Measurements from ENCODE around the gene ZKSCAN8. TPM values are rescaled to one million over a fixed set of nuclear protein-coding genes. Genes with fewer than 3 reads are reported as not detected.

ZKSCAN8 gene
- total RNA-seq, 6 experiments from 2014 or later = 5.4 to 7.2 (median 6.8) TPM

DNA sequence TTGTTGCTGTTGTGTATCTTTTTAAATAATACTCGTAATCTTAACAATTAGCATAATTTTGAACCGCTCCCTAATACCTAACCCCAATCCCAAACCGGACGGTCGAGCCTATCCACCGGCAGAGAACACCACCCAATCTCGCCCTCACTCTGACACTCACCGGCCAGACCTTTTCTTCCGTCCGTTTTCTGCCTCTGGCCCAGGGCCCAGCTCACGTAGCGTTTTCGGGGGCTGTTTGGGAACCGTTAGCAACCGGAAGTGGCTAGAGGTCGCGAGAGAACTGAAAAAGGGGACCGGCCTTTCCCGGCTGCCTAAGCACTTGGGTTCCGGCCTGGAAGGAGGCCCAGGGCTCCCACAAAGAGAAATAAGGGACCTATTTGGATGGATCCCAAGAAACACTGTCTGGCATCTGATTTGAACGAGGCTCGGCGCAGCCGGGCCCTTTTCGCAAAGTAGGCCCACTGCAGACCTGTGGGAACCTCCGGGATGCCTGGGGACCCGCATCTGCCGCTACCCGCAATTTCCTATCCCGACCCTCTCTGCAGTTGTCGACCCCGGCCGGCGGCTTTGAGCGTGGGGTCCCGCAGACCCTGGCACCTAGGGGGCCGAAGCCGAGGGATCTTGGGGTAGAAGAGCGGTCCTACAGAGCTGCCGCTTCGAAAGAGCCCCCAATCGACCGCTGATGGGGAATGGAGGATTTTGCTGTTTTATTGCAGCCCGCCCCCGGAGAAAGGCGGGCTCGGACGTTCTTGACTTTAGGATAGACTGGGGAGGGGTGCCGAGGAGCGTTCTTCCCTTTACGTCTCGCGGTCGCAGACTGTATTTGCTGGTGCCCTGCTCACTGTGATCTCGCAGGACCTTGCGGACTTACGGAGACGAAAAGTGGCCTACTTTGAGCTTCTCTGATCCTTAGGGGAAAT lies 4.8 kb upstream of the ZKSCAN8 start:
- intact Hi-C loops (cut with DNase I) = loop anchor here in 1 of 2 donors (10.0 kb wide), 1 partner anchor 228 kb away; no protein-coding TSS in a partner anchor
- H3K27me3 ChIP-seq = no peaks in the 10 kb centered on the region

DNA sequence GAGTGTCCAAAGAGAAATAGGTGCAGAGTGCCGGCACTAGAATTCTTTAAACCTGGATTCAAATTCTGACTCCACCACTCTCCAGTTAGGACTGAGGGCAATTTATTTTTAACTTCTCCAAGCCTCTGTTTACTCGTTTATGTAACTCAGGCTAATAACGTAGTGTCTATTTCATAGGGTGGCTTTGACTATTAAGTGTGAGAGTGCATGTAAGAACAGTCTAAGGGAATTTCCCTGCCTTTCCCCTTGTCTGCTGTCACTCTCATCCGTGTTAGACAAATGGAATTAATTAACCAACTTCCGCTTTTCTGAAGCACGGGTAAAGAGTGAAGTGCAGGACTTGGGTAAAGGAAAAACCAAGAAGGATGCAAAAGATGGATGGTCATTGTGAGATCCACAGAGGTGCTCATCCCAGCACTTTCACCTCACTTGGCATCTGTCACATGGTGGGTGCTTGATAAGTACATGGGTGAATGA lies 4.1 kb upstream of the ZKSCAN8 start:
- H3K27me3 ChIP-seq = no peaks in the 10 kb centered on the region
- no peaks in the 10 kb centered on the region for H3K36me3 ChIP-seq
- ATAC-seq = peak in 2 of 4 donors; percentile 4 to 7
- intact Hi-C loops (cut with DNase I) = loop anchor here in 1 of 2 donors (10.0 kb wide), 1 partner anchor 227 kb away; no protein-coding TSS in a partner anchor
- TF ChIP-seq, protein P1, sequence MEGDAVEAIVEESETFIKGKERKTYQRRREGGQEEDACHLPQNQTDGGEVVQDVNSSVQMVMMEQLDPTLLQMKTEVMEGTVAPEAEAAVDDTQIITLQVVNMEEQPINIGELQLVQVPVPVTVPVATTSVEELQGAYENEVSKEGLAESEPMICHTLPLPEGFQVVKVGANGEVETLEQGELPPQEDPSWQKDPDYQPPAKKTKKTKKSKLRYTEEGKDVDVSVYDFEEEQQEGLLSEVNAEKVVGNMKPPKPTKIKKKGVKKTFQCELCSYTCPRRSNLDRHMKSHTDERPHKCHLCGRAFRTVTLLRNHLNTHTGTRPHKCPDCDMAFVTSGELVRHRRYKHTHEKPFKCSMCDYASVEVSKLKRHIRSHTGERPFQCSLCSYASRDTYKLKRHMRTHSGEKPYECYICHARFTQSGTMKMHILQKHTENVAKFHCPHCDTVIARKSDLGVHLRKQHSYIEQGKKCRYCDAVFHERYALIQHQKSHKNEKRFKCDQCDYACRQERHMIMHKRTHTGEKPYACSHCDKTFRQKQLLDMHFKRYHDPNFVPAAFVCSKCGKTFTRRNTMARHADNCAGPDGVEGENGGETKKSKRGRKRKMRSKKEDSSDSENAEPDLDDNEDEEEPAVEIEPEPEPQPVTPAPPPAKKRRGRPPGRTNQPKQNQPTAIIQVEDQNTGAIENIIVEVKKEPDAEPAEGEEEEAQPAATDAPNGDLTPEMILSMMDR (IDR thresholded peaks at IDR 0.05) = no peak
- TF ChIP-seq POLR2A (IDR thresholded peaks at IDR 0.05) = no peak
- H3K9me3 ChIP-seq = no peaks in the 10 kb centered on the region
- peak overlapping the region; percentile 82 to 85 (median 85) for H3K27ac ChIP-seq
- WGBS (ENCODE audit: insufficient coverage, low coverage, low lambda C conversion rate, missing lambda C conversion rate) = 1% methylated on average over 6 of the region's 6 CpGs
- H3K4me1 ChIP-seq = peaks cover 0 to 12% (median 4%) of the 10 kb centered on the region in 4 donors
- DNase-seq = no peak
- peak overlapping the region; percentile 63 to 84 (median 81) for H3K4me3 ChIP-seq

More for the DNA sequence above, 4.8 kb upstream of the ZKSCAN8 start:
- Histone ChIP-seq H3K36me3 (no peaks in the 10 kb centered on the region), H3K27ac (peak overlapping the region; percentile 82 to 85 (median 85)), H3K9me3 (no peaks in the 10 kb centered on the region), H3K4me3 (peak overlapping the region; percentile 63 to 84 (median 81)), H3K4me1 (peaks cover 0 to 10% (median 4%) of the 10 kb centered on the region in 4 donors)
- ATAC-seq = peak; percentile 83 to 89 (median 86)
- DNase-seq = peak; percentile 89 to 94 (median 91)
- TF ChIP-seq, protein P1 (IDR thresholded peaks at IDR 0.05) = no peak
- TF ChIP-seq POLR2A (IDR thresholded peaks at IDR 0.05) = peak; percentile 64
- 0% methylated on average over 45 of the region's 58 CpGs for WGBS (ENCODE audit: insufficient coverage, low coverage, low lambda C conversion rate, missing lambda C conversion rate)

DNA sequence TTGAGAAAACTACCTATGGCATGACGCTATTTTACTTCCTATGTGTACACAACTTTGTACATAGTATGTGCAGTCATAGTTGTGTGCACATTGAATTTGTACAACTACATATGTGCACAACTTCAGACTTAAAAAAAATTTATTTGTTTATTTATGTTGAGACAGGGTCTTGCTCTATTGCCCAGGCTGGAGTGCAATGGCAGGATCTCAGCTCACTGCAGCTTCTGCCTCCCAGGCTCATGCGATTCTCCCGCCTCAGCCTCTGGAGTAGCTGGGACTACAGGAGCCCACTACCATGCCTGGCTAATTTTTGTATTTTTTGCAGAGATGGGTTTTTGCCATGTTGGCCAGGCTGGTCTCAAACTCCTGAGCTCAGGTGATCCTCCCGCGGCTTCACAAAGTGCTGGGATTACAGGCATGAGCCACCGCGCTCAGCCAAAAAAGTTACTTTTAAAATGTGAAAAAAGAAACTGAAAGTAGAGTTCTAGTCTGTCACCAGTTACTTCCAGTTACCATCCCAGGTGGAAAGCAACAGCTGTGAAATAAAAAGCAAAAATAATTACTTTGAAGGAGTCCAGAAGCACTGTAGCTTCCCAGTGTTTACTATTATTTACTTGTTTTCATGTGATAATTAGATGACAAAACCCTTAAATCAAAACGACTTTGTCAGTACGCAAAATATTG lies 1.7 kb upstream of the ZKSCAN8 start:
- WGBS (ENCODE audit: insufficient coverage, low coverage, low lambda C conversion rate, missing lambda C conversion rate) = 29% methylated on average over 9 of the region's 9 CpGs
- intact Hi-C loops (cut with DNase I) = loop anchor here in 1 of 2 donors (10.0 kb wide), 1 partner anchor 225 kb away; no protein-coding TSS in a partner anchor
- Histone ChIP-seq H3K36me3 (peaks cover 0 to 6% (median 0%) of the 10 kb centered on the region in 4 donors), H3K4me1 (peaks cover 0 to 21% (median 9%) of the 10 kb centered on the region in 4 donors), H3K27ac (peak overlapping the region in 2 of 3 donors; percentile 10 to 35), H3K4me3 (peak overlapping the region; percentile 15 to 38 (median 28)), H3K9me3 (no peaks in the 10 kb centered on the region), H3K27me3 (no peaks in the 10 kb centered on the region)
- peak in 2 of 3 donors; percentile 24 to 39 for DNase-seq
- TF ChIP-seq, protein P1 (IDR thresholded peaks at IDR 0.05) = no peak
- TF ChIP-seq POLR2A (IDR thresholded peaks at IDR 0.05) = no peak
- ATAC-seq = peak in 1 of 4 donors; percentile 10

DNA sequence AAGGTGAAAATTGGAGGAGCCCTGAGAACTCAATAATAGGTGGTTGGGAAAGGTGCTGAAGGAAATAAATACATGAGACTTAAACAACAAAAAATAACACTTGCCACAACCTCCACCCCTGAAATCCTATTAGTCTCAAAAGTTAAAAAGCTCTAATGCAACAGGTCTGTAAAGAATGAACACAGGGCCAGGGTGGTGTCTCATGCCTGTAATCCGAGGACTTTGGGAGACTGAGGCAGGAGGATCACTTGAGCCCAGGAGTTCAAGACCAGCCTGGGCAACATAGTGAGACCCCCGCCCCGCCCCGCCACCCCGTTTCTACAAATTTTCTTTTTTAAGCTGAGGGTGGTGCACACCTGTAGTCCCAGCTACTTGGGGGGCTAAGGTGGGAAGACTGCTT lies 1.1 kb upstream of the ZKSCAN8 start:
- intact Hi-C loops (cut with DNase I) = no loop called here

More for the DNA sequence above, 1.1 kb upstream of the ZKSCAN8 start:
- peaks cover 0 to 19% (median 7%) of the 10 kb centered on the region in 4 donors for H3K4me1 ChIP-seq
- no peaks in the 10 kb centered on the region for H3K27me3 ChIP-seq
- H3K36me3 ChIP-seq = peaks cover 0 to 6% (median 0%) of the 10 kb centered on the region in 4 donors
- no peak for TF ChIP-seq POLR2A (IDR thresholded peaks at IDR 0.05)
- TF ChIP-seq, protein P1 (IDR thresholded peaks at IDR 0.05) = no peak
- H3K27ac ChIP-seq = peak overlapping the region in 2 of 3 donors; percentile 10 to 35
- 47% methylated on average over 3 of the region's 5 CpGs for WGBS (ENCODE audit: insufficient coverage, low coverage, low lambda C conversion rate, missing lambda C conversion rate)
- ATAC-seq (no peak), DNase-seq (no peak)
- peak overlapping the region; percentile 15 to 38 (median 28) for H3K4me3 ChIP-seq
- no peaks in the 10 kb centered on the region for H3K9me3 ChIP-seq
